ENCODE measurements around the gene ROR2.
A peak's percentile ranks its signal among the peaks of the same experiment; 100 is the strongest.

The ROR2 gene

DNA sequence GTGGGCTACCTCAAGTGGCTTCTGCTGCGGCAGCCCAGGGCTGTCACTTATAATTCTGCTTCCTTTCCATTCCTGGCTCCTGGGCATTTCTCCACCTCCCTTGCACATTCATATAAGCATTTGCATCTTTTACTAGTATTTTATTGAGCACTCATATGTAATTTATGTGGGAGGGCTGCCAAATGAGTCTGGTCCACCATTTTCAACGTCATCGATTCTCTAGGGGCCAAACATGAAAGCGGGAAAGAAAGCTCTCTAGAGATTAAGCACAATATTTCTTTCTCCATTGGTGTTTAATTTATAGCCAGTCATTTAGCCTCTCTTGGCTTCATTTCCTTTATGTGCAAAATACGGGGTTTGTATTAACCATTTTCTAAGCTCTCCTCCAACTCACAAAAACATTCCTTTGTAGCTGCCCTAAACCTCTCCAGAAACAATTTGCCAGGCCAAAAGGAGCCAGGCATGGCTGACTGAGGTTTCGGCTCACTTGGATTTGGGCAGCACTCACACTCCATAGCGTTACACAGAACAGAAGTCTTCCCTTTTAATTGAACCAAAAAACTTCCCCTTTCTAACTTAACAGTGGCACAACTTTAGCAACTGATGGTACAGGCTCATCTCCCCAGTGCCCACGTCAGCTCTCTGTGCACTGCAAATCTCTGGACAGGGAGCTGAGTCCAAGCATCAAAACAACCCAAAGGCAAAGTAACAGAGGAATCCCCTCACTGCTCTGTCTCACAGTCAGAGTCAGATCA is 183.5 kb downstream of the ROR2 start:
- no peak for DNase-seq

DNA sequence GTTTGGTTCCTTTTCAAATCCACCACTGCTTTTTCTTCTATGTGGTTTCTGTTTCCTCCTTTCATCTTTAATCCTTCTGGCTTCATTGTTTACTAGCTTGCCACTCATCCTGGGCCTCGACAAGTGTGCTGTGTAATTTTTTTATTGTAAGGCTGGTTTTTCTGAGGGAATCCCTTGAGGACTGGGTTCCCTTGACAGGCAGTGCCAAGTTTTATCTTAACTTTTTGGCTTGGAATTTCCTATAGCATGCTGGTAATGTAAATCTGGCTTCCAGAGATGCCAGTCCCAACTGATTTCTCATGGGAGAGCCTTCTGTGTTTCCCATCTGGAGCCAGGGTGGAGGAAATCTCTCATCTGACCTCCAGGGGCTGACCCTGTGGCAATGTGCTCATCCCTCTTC is 184.7 kb downstream of the ROR2 start:
- no peak for DNase-seq

DNA sequence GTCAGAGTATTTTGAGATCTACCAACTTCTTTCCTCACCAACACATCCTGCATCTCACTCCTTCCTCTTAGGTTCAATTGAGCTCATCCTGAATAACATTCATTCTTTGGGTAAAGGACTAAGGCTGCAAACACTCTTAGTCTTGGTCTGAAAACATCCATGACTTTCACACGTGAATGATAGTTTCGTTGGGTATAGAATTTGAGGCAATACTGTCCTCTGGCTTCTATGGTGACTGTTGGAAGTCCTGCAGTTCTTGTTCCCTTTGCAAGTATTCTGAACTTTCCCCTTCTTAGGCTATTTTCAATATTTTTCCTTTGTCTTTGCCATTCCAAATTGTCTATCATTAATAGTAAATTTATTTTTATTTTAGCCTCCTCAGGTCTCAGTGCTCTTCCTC is 185.4 kb downstream of the ROR2 start:
- no peak for DNase-seq

DNA sequence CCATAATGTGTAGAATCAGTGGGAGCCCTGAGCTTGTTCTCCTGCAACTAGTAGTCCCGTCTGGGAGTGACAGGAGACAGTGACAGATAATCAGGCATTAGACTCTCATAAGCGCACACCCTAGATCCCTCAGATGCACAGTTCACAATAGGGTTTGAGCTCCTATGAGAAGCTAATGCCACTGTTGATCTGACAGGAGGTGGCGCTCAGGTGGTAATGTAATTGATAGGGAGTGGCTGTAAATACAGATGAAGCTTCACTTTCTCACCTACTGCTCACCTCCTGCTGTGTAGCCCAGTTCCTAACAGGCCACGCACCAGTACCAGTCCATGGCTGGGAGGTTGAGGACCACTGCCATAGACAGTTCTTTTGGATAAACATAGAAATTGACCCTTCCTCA is 188.7 kb downstream of the ROR2 start:
- DNase-seq: no peak

DNA sequence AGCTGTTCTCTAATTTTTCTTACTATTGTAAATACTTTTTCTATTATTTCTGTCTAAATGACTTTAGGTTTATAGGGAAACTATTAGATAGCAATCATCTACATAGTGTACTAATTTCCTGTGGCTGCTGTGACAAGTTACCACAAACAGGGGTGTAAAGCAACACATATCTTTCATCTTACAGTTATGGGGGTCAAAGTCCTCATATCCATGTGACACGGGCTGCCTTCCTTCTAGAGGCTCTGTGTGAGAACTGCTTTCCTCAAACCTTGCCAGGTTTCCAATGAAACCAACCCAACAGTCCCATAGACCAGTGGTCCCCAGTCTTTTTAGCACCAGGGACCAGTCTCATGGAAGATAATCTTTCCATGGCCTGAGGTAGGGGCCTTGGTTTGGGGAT is 189.1 kb downstream of the ROR2 start:
- DNase-seq: no peak

DNA sequence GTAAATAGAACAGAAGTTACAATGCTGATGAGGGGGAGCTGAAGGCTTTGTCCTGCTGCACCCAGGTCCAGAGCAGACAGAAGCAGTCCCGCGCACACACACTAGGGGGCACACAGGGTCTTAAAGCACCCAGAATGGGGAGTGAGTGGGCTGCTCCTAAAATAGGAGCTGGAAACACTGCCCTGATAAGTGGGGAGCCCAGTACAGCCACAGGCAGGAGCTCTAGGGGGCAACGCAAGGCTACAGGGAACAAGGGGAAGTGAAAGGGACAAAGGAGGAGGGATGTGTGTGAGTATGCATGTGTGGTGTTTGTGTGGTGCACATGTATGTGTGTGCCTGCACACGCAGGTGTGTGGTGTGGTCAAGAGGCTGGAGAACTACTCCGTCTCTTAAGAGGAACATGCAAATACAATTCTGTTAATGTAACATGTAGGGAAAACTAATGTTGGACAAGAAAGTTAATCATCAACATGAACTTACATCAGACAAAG is 191.5 kb downstream of the ROR2 start:
- peak; percentile 21 for DNase-seq

DNA sequence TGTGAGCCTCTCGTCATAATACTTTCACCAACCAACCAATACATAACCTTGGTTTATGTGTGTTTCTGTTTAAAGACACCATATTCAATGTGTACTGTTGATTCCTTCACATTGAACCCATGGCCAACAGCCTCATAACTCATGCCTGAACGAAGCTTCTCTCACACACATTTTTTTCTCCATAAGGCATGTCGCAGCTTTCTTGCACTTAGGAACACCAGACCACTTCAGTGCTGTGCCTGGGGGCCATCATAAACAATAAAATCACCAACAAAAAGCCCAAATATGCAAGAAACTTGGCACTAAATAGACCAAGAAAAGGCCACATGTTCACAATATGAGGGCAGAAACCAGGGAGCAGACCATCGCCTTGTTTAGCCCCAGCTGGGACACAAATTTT is 192.2 kb downstream of the ROR2 start:
- no peak for DNase-seq

DNA sequence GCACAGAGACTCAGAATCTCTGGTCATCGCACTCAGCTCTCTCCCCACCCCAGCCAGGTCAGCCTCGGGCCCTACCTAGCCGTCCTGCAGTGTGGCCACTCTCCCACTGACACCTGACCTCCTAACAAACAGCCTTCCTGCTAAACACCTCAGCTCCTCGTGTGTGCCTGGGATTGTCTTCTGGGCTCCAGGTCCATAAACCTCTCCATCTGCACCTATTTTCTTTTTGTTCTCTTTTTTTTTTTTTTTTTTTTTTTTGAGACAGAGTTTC is 193.6 kb downstream of the ROR2 start:
- no peak for DNase-seq

DNA sequence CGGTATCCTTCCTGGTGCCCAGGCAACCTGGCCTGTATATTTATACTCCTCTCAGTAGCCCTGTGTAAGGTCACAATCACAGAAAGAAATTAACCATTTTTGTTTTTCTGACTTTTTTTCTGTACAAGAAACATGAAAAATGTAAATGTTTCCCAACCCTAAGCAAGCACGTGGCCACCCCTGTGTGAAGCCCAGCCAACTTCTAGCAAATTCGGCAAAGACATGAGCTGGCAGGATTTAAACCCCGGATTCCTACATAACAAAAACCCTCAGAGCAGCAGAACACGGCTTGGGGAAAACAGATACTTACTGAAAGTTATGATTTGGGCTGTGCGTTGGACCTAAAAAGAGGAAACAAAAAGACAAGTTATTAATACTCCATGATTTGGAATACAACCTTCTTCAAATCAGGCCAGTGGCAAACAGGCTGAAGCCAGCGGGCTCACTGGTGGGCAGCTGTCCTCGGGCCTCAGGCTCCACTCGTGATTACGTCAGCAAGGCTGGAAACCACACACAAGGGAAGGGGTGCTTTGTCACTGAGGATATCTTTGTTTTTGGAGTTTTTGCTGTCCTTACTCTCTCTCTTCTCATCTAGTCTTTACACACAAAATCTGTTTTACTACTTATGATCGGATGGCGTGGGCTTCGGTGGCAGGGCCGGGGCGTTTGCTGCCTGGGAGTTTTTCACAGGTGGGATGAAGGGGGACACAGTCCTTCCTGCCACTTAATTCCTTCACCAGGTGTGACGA is 194.1 kb downstream of the ROR2 start:
- DNase-seq: no peak

DNA sequence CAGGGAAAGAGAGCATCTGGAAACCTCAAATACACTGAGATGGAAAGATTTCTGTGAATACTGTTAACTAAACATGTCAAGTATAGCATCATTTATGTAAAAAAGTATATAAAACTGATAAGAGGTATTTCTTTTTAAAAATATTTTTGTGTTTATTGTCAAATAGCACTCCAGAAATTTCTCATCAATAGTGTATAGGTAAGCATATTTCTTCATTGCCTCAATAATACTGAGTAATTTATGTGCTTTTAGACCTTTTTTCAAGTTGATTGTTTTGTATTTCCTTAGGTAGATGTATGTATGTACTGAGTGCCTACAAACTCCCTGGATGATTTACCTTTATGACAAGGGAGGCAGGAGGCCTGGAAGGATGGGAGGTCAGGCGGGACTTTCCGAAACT is 196.3 kb downstream of the ROR2 start:
- DNase-seq: no peak

DNA sequence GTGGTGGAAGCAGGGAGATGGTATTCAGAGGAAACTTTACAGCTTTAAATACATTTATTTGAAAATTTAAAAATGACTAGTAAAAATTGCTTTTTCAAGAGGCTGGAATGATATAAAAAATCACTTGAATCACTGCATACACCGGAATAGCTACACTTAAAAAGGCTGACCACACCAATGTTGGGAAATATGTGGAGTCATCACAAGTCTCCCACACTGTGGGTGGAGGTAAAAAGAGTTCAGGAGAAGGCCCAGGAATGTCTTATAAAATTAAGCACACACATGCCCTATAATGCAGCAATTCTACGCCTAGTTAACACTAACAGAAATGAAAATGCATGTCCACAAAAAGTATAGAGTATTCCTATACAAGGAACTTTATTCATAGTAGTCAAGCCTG is 198.1 kb downstream of the ROR2 start:
- DNase-seq: no peak

DNA sequence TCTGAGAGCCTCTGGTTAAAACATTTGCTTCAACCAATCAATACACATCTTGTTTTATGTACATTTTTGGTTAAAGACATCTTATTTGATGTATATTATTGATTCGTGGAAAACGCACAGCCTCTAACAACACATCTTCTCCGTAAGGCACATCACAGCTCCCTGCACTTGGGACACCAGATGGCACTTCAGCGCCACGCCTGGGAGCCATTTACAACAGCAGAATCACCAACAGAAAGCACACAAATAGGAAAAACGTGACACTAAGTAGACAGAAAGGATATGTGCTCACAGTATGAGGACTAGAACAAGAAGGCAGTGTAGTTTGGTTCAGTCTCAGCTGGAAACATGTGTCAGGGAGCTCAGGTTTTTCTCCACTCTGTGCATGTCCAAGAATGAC is 199.7 kb downstream of the ROR2 start:
- peak; percentile 70 for DNase-seq

DNA sequence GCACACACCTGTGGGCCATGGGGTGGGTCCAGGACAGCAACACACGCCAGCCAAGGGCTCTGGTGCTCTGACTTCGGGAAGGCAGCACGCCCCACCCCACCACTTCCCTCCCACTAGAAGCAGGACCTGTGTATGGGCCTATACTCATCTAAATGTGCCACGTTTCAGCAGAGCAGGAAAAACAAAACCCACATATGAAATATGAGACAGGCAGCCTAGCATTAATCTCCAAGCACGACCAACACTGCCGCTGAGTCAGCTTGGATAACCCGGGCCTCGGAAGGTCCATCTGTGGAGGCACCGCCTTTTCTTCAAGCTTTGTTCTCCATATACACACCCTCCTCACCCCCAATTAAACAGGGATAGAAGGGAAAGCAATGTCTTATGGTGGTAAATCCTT is 203.1 kb downstream of the ROR2 start:
- DNase-seq: no peak

DNA sequence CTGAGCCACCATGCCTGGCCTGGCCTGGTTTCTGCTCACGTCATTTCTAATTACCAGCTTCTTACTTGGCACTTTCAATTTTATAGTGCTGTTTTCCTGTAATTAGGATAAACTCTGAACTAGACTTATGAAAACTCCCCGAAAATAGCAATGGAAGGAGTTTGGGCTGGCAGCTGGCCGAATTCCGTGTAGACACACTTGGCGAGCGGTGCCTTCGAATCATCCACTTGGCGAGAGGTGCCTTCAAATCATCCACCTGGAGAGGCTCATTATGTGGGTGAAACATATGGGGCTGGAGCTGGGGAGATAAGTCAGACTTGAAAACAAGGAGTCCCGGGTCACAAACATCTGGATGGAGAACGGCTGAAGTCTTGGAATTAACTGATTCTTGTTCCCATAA is 203.7 kb downstream of the ROR2 start:
- DNase-seq: no peak

DNA sequence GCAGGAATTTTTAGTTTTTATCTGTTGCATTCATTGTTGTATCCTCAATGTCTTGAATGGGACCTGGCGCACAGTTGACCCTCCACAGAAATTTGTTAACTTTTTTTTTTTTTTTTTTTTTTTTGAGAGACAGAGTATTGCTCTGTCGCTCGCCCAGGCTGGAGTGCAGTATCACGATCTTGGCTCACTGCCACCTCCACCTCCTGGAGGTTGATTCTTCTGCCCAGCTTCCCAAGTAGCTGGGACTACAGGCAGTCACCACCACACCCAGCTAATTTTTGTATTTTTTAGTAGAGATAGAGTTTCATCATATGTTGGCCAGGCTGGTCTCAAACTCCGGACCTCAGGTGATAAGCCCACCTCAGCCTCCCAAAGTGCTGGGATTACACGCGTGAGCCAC is 205.9 kb downstream of the ROR2 start:
- DNase-seq: no peak

DNA sequence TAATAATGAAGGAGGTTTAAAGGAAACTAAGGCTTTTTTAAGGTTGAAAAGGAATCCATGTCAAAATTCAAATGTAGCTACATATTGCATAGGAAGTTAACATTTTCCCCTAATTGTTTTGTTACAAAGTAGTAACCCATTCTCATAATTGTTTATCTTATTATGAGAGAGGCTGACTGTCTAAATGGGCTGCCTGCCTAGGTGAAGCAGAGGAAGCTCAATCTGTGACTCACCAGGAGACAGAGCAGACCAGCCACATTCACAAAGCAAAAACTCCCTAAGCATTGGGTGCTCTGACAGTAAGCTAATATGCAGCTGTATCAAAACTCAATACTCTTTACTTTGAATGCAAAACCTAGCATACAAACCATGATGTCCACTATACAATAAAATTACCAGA is 208.5 kb downstream of the ROR2 start:
- DNase-seq: no peak

DNA sequence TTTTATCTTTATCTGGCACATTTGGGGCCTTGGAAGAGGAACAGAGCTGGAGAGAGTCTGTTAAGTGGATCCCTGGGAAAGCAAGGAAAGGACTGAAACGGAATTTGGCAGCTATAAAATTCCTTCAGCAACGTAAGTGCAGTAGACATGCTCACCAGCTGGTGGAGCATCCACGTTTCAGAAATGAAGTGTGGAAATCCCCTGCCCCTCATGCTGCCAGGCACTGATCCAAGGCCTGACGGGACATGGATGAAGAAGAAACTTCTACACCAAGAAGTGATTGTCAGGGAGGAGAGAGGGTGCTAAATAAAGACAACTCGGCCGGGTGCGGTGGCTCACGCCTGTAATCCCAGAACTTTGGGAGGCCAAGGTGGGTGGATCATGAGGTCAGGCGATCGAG is 209.3 kb downstream of the ROR2 start:
- no peak for DNase-seq

DNA sequence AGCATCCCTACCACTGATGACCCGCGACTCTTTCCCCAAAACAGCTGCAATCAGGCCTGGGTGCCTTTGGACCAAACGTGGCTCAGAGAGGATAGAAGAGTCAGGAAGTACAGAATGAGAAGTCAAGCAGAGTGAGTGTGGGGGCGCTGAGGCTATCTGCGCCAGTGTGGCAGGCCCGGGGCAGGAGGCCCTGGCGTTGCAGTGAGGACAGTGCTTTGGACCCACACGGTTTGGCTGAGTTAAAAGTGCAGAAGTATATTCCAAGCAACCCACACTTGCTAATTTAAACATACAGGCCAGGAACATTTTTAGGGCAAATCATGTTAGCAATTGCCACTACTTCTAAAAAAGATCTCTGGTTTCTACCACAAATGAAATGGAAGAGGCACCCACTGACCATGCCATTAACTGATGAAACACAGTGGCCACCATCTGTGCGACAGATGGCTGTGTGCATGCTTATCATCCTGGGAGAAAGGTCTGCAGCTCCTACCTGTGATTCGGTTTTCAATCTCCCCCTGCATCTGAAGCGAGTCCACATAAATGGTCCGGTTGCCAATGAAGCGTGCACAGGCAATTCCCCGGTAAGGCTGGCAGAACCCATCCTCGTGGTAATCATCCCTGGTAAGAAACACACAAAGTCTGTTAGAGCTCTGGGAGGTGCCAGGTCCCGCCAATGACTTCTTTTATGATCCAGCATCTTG is 213.0 kb downstream of the ROR2 start:
- DNase-seq: no peak

DNA sequence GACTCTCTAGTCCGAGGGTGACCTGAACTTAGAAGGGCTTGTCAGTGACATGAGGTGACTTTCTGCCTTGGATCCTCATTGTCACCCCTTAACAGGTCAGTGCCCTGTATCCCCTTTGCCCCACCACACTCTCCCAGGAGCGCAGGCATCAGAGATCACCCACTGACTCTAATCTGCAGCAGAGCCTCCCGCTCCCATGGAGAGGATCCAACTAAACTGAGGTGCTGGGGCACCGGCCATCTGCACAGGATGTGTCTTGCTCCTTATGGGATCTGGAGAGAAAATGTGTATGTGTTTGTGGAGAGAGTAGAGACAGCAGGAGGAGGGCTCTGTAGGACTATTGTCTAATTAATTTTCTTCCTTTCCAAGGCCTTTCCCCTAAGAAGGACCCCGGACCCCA is 213.7 kb downstream of the ROR2 start:
- no peak for DNase-seq

DNA sequence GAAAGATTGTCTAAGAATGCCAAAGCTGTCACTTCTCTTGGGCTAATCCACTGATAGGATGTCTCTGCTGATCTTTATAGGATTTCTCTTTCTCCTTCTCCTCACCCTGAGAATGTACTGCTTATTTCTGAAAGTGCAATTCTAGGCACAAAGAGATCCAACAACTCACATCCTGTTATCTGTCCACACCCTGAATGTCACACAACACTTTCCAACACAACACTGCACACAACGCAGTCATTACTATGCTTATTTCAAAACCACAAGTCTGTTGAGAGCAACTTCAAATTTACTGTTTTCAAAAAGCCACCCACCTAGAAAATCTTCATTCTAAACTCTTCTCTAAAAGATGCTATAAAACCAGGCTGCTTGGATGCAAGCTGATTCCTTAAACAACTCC is 215.0 kb downstream of the ROR2 start:
- no peak for DNase-seq

DNA sequence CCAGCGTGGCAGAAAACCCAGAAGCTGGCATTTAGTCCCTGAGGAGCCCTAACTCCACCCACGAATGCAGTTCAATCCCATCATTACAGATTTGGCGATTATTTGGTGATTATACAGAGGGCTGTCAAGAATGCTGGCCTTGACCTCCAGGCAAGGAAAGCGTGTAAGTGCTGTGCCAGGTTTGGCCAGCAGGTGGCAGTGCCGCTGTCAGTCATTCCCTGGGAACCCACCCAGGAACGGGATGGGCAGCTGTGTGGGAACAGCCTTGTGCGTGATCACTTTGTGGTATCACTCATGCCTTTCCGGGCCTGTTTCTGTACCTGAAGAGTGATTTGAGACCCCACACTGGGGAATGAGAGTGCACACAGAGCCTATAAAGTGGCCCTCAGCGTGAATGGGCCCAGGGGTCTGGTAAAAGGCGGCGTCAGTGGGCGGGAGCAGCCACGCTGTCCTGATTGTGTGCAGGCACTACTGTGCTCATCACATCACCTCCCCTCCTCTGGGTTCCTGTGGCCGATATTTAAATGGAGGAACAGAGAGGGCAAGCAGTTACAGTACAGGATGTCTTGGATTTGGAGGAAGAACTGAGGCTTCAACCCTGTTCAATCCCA is 215.6 kb downstream of the ROR2 start:
- DNase-seq: peak; percentile 9

DNA sequence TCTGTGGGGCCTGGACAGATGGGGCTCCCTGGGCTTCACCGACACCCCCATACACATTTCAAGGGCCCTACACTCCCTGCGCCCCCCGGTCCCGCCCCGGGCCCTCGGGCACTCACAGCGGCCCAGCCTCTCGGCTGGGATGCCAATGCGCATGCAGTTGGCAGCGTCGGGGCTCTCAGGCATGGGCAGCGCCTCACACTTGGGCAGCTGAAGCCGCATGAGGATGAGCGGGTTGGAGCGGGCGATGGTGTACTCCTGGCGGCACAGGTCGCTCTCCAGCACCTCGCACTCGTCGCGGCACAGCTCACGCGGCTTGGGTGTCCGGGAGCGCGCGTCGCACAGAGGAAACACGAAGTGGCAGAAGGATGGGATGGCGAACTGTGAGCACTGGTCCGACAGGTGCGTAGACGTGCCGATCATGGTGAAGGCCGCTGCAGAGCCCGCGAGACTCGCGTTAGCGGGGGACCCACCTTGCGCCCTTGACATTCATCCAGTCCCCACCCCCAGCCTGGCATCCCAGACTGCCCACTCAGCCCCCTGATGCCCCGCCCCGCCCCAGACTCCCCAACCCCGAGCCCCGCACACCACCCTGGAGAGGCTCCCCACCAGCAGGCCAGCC is 216.9 kb downstream of the ROR2 start:
- DNase-seq: no peak

Data from NCI-H1694 treated with DMSO at 0.1 percent for 48 hours (cell line).